GM12878 (cell line): ENCODE measurements around the gene SARS2. TPM values are rescaled to one million over a fixed set of nuclear protein-coding genes. Genes with fewer than 3 reads are reported as not detected.

Experiments
- CBX3 ChIP-seq: fragments of 200-600 bp; sonication (generic); IDR thresholded peaks from 2 replicates; pipeline ENCODE4 v1.6.1; 2016; ENCODE audit warnings: low read depth, borderline replicate concordance
- CHD2 ChIP-seq: IDR thresholded peaks from 2 replicates; pipeline ENCODE4 v1.6.1; 2011; ENCODE audit warnings: low read depth, low read length, improper control_type of control experiment, borderline replicate concordance
- MTA2 ChIP-seq: fragments of 450-650 bp; IDR thresholded peaks from 2 replicates; pipeline ENCODE4 v1.6.1; 2016; ENCODE audit warnings: low read depth, mild to moderate bottlenecking, moderate library complexity
- YBX1 ChIP-seq: fragments of 450-650 bp; IDR thresholded peaks from 2 replicates; pipeline ENCODE4 v1.6.1; 2016; ENCODE audit warnings: antibody characterized with exemption
- polyA plus RNA-seq, 11 experiments: library from polyadenylated mRNA; depleted of rRNA in 4 of 11; unstranded in 6 of 11; stranded (reverse) in 5 of 11; fragments of >200 nt; fragmentation: Nextera tagmentation in 4 of 11; fragmentation: Illumina TruSeq in 1 of 11; extraction: Ambion mirVana in 4 of 11; extraction: Trizol in 1 of 11; gene quantifications; 1 replicate in 1 of 11; 2 replicates in 10 of 11; pipeline versions ENCODE4 v1.2.1 to v1.2.3, GENCODE V29; 2011 to 2016; ENCODE audit warnings: inconsistent platforms in 2 of 11, missing spikeins in 2 of 11, low read depth in 1 of 11
- total RNA-seq, 4 experiments: library from RNA; depleted of rRNA in 3 of 4; stranded (reverse); fragments of >200 nt in 3 of 4; fragmentation: Illumina TruSeq in 1 of 4; extraction: Trizol in 1 of 4; gene quantifications; 2 replicates each; pipeline versions ENCODE4 v1.2.1 to v1.2.3, GENCODE V29; 2013 to 2021
- TF ChIP-seq, protein P1 (sequence below): fragments of 450-650 bp; IDR thresholded peaks from 2 replicates; pipeline ENCODE4 v1.6.1; 2017; ENCODE audit warnings: borderline replicate concordance
- TF ChIP-seq, protein P2 (sequence below): fragments of 450-650 bp; IDR thresholded peaks from 2 replicates; pipeline ENCODE4 v1.6.1; 2014; ENCODE audit warnings: mild to moderate bottlenecking
- TF ChIP-seq, protein P3 (sequence below): fragments of 450-650 bp; IDR thresholded peaks from 2 replicates; pipeline ENCODE4 v1.6.1; 2017; ENCODE audit warnings: antibody characterized with exemption, mild to moderate bottlenecking, moderate library complexity
- TF ChIP-seq, protein P4 (sequence below): fragments of 450-650 bp; IDR thresholded peaks from 2 replicates; pipeline ENCODE4 v1.6.1; 2017; ENCODE audit warnings: mild to moderate bottlenecking, moderate library complexity

SARS2 gene
- total and polyA plus RNA-seq, 10 of the 15 experiments (the other 5 are each of a cell fraction or from before 2014, with no cell fraction given), result 2.6 to 50.3 (median 27.5) TPM

DNA sequence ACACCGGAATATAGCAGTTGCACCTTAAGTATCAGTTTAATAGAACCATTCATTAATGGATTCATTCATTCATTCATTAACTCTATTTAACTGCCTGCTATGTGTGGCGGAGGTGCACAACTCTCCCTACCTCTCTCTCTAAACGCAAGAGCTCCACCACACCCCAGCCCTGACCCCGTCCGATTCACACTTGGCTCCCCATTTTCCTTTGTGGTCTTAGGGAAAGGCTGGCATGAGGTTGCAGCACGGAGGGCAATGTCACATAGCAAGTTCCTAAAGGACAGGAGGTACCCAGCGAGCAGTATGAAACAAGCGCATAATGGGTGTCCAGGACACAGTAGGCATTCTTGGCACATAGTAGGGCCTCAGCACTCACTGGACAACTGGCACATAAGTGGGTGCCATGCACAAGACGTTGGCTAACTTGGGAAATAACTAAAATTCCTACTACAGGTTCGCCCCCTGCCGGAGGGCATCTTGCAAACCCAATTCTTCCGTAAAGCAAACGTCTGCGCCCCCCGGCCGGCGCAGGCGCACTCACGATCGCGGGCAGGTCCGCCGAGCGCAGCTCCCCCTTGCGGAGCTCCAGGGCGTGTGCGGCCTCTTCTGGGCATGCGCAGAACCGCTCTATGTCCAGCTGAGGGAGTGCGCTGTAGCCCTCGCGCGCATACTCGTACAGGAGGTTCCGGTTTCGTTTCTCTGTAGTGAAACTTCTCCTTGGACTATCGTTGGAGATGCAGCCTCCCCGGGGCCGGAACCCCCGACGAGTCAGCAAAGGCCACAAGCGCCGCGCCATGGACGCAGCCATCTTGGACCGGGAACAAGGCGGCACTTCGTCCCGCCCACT, at the start of gene SARS2 (continued):
- TF ChIP-seq, protein P1, sequence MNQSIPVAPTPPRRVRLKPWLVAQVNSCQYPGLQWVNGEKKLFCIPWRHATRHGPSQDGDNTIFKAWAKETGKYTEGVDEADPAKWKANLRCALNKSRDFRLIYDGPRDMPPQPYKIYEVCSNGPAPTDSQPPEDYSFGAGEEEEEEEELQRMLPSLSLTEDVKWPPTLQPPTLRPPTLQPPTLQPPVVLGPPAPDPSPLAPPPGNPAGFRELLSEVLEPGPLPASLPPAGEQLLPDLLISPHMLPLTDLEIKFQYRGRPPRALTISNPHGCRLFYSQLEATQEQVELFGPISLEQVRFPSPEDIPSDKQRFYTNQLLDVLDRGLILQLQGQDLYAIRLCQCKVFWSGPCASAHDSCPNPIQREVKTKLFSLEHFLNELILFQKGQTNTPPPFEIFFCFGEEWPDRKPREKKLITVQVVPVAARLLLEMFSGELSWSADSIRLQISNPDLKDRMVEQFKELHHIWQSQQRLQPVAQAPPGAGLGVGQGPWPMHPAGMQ, result no peak
- no peak for TF ChIP-seq YBX1
- TF ChIP-seq, protein P2, sequence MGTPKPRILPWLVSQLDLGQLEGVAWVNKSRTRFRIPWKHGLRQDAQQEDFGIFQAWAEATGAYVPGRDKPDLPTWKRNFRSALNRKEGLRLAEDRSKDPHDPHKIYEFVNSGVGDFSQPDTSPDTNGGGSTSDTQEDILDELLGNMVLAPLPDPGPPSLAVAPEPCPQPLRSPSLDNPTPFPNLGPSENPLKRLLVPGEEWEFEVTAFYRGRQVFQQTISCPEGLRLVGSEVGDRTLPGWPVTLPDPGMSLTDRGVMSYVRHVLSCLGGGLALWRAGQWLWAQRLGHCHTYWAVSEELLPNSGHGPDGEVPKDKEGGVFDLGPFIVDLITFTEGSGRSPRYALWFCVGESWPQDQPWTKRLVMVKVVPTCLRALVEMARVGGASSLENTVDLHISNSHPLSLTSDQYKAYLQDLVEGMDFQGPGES, result no peak
- peak; percentile 62; the same call in 1 of the 2 replicates for TF ChIP-seq MTA2
- no peak for TF ChIP-seq CHD2
- no peak for TF ChIP-seq CBX3
- TF ChIP-seq, protein P3, sequence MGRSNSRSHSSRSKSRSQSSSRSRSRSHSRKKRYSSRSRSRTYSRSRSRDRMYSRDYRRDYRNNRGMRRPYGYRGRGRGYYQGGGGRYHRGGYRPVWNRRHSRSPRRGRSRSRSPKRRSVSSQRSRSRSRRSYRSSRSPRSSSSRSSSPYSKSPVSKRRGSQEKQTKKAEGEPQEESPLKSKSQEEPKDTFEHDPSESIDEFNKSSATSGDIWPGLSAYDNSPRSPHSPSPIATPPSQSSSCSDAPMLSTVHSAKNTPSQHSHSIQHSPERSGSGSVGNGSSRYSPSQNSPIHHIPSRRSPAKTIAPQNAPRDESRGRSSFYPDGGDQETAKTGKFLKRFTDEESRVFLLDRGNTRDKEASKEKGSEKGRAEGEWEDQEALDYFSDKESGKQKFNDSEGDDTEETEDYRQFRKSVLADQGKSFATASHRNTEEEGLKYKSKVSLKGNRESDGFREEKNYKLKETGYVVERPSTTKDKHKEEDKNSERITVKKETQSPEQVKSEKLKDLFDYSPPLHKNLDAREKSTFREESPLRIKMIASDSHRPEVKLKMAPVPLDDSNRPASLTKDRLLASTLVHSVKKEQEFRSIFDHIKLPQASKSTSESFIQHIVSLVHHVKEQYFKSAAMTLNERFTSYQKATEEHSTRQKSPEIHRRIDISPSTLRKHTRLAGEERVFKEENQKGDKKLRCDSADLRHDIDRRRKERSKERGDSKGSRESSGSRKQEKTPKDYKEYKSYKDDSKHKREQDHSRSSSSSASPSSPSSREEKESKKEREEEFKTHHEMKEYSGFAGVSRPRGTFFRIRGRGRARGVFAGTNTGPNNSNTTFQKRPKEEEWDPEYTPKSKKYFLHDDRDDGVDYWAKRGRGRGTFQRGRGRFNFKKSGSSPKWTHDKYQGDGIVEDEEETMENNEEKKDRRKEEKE, result no peak
- TF ChIP-seq, protein P4, sequence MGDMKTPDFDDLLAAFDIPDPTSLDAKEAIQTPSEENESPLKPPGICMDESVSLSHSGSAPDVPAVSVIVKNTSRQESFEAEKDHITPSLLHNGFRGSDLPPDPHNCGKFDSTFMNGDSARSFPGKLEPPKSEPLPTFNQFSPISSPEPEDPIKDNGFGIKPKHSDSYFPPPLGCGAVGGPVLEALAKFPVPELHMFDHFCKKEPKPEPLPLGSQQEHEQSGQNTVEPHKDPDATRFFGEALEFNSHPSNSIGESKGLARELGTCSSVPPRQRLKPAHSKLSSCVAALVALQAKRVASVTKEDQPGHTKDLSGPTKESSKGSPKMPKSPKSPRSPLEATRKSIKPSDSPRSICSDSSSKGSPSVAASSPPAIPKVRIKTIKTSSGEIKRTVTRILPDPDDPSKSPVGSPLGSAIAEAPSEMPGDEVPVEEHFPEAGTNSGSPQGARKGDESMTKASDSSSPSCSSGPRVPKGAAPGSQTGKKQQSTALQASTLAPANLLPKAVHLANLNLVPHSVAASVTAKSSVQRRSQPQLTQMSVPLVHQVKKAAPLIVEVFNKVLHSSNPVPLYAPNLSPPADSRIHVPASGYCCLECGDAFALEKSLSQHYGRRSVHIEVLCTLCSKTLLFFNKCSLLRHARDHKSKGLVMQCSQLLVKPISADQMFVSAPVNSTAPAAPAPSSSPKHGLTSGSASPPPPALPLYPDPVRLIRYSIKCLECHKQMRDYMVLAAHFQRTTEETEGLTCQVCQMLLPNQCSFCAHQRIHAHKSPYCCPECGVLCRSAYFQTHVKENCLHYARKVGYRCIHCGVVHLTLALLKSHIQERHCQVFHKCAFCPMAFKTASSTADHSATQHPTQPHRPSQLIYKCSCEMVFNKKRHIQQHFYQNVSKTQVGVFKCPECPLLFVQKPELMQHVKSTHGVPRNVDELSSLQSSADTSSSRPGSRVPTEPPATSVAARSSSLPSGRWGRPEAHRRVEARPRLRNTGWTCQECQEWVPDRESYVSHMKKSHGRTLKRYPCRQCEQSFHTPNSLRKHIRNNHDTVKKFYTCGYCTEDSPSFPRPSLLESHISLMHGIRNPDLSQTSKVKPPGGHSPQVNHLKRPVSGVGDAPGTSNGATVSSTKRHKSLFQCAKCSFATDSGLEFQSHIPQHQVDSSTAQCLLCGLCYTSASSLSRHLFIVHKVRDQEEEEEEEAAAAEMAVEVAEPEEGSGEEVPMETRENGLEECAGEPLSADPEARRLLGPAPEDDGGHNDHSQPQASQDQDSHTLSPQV, result no peak; the same call in 1 of the 2 replicates
